ENCODE data around the gene PLEKHG5.

Gene PLEKHG5

GRCh38 chr1:6508816-6509189 lies 17.3 kb upstream of the PLEKHG5 start:
- Histone ChIP-seq H3K27ac (ENCODE audit: low read depth, low read length) (no peak overlapping the region), H3K79me2 (ENCODE audit: insufficient read depth, low read length) (no peaks in the 10 kb centered on the region), H3K4me3 (ENCODE audit: insufficient read depth, low read length, poor library complexity, severe bottlenecking) (no peak overlapping the region), H3K9ac (ENCODE audit: low read length) (no peak overlapping the region), H3K9me3 (ENCODE audit: insufficient read depth, low read length) (no peaks in the 10 kb centered on the region), H4K20me1 (ENCODE audit: low read depth, low read length) (no peaks in the 10 kb centered on the region), H3K27me3 (ENCODE audit: low read length) (no peaks in the 10 kb centered on the region), H3K4me2 (ENCODE audit: low read depth, low read length, poor library complexity, severe bottlenecking) (no peak overlapping the region), H2AFZ (ENCODE audit: low read depth, low read length, severe bottlenecking) (no peak overlapping the region), H3F3A (ENCODE audit: insufficient read depth) (no peaks in the 10 kb centered on the region), H3K9me2 (replicated peaks; ENCODE audit: insufficient read depth, low read length) (no peaks in the 10 kb centered on the region), H3K36me3 (ENCODE audit: low read length) (no peaks in the 10 kb centered on the region)
- TF ChIP-seq CTCF (IDR thresholded peaks at IDR 0.05; ENCODE audit: insufficient read depth, low read length, poor library complexity, severe bottlenecking) (no peak), EZH2phosphoT487 (conservative IDR thresholded peaks at IDR 0.05; ENCODE audit: low read length) (no peak)

DNA sequence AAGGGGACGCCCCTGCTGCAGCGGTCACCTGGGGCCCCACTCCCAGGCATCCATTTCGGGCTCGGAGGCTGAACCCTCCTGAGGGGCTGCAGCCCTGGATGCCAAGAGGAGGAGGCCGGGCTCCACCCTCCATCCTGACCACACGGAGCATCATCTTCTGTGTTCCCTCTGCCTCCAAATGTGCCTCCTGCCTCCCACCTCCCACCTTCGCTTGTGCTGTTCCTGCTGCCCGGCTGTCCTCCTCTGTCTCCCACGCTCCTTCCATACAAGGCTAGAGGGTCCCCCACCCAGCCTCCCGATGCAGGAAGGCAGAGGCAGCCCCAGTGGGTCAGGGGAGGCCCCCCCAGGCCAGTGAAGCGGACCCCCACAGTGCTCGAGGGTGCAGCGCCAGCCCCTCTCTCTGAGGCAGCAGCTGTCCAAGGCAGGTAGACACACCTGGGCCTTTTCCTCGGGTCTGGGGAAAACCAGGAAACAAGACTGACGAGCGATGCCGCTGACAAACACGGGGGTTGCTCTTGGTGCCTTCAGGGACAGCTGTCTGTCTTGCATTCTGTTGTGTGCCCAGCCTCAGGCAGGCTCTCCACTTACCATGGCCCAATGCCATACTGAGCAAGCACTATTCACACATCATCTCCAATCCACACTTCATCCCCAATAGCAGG lies 16.8 kb upstream of the PLEKHG5 start:
- no peak overlapping the region for H3K4me2 ChIP-seq (ENCODE audit: low read depth, low read length, poor library complexity, severe bottlenecking)
- no peaks in the 10 kb centered on the region for H4K20me1 ChIP-seq (ENCODE audit: low read depth, low read length)
- no peak for TF ChIP-seq CTCF (IDR thresholded peaks at IDR 0.05; ENCODE audit: insufficient read depth, low read length, poor library complexity, severe bottlenecking)
- no peak for TF ChIP-seq EZH2phosphoT487 (conservative IDR thresholded peaks at IDR 0.05; ENCODE audit: low read length)
- H3K4me3 ChIP-seq (ENCODE audit: insufficient read depth, low read length, poor library complexity, severe bottlenecking): no peak overlapping the region
- no peak overlapping the region for H3K9ac ChIP-seq (ENCODE audit: low read length)
- H3K27ac ChIP-seq (ENCODE audit: low read depth, low read length): no peak overlapping the region
- H3K9me3 ChIP-seq (ENCODE audit: insufficient read depth, low read length): no peaks in the 10 kb centered on the region
- H3K9me2 ChIP-seq (replicated peaks; ENCODE audit: insufficient read depth, low read length): no peaks in the 10 kb centered on the region
- H2AFZ ChIP-seq (ENCODE audit: low read depth, low read length, severe bottlenecking): no peak overlapping the region
- no peaks in the 10 kb centered on the region for H3K36me3 ChIP-seq (ENCODE audit: low read length)
- H3K79me2 ChIP-seq (ENCODE audit: insufficient read depth, low read length): no peaks in the 10 kb centered on the region
- H3F3A ChIP-seq (ENCODE audit: insufficient read depth): no peaks in the 10 kb centered on the region
- no peaks in the 10 kb centered on the region for H3K27me3 ChIP-seq (ENCODE audit: low read length)

DNA sequence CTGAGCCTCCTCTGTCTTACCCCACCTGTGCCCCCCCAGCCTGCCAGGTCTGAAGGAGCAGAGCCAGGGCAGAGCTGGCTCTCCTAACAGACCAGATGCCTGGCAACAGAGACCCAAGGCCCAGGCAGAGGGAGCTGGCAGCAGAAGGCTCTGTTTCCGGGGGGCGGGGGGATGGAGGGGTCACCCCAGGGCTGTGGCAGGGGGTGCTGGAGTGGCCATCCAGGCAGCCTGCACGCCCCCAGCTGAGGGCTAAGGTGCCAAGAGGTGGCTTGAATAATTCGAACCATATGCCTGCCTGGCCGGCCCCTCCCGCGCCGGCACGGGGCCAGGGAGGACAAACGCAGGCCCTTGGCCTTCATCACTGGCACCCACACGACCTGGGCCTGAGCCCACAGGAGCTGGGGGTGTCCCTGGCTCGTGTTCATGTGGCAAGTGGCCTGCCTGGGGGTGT lies 16.0 kb upstream of the PLEKHG5 start:
- H3K36me3 ChIP-seq (ENCODE audit: low read length): no peaks in the 10 kb centered on the region
- H3K27ac ChIP-seq (ENCODE audit: low read depth, low read length): no peak overlapping the region
- no peak overlapping the region for H2AFZ ChIP-seq (ENCODE audit: low read depth, low read length, severe bottlenecking)
- no peaks in the 10 kb centered on the region for H3K9me3 ChIP-seq (ENCODE audit: insufficient read depth, low read length)
- no peaks in the 10 kb centered on the region for H4K20me1 ChIP-seq (ENCODE audit: low read depth, low read length)
- no peaks in the 10 kb centered on the region for H3K9me2 ChIP-seq (replicated peaks; ENCODE audit: insufficient read depth, low read length)
- H3K27me3 ChIP-seq (ENCODE audit: low read length): no peaks in the 10 kb centered on the region
- H3K4me3 ChIP-seq (ENCODE audit: insufficient read depth, low read length, poor library complexity, severe bottlenecking): no peak overlapping the region
- H3K9ac ChIP-seq (ENCODE audit: low read length): no peak overlapping the region
- no peaks in the 10 kb centered on the region for H3F3A ChIP-seq (ENCODE audit: insufficient read depth)
- H3K4me2 ChIP-seq (ENCODE audit: low read depth, low read length, poor library complexity, severe bottlenecking): no peak overlapping the region
- TF ChIP-seq EZH2phosphoT487 (conservative IDR thresholded peaks at IDR 0.05; ENCODE audit: low read length): no peak
- TF ChIP-seq CTCF (IDR thresholded peaks at IDR 0.05; ENCODE audit: insufficient read depth, low read length, poor library complexity, severe bottlenecking): no peak
- H3K79me2 ChIP-seq (ENCODE audit: insufficient read depth, low read length): no peaks in the 10 kb centered on the region
